ENCODE data around the gene RTN4RL2. TPM values are rescaled to one million over a fixed set of nuclear protein-coding genes. Genes with fewer than 3 reads are reported as not detected.

Gene RTN4RL2
- total RNA-seq, 1 experiment from 2014 or later, result 4.6 TPM

DNA sequence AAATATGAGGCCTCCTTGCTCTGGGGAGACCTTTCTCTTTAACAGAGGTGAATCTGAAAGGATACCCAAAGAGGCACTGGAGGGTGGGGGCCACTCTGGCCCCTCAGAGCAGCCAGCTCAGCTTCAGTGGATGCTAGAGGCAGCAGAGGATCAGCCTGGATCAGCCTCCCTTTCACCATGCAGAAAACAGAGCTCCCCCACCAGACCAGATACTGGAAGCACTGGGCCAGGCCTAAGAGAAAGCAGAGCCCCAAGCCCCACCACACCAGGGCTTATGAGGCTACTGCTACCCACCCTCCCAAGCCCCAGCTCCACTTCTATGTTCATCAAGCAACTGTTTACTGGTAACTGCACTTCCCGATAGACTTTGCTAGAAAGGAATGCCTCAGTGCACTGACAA lies 29.4 kb upstream of the RTN4RL2 start:
- intact Hi-C loops (cut with micrococcal nuclease; ENCODE audit: unreplicated experiment), result no loop called here
- no peaks in the 10 kb centered on the region for H3K9me3 ChIP-seq (ENCODE audit: insufficient read depth, low read depth)
- no peak overlapping the region for H3K27ac ChIP-seq
- ChIA-PET CTCF (no interaction called here), POLR2A (ENCODE audit: unreplicated experiment) (no interaction called here)
- peaks cover 8% of the 10 kb centered on the region for H3K79me2 ChIP-seq (ENCODE audit: low read depth)
- TF ChIP-seq EZH2 (IDR thresholded peaks at IDR 0.05; ENCODE audit: low read depth), result no peak
- TF ChIP-seq, protein P1, sequence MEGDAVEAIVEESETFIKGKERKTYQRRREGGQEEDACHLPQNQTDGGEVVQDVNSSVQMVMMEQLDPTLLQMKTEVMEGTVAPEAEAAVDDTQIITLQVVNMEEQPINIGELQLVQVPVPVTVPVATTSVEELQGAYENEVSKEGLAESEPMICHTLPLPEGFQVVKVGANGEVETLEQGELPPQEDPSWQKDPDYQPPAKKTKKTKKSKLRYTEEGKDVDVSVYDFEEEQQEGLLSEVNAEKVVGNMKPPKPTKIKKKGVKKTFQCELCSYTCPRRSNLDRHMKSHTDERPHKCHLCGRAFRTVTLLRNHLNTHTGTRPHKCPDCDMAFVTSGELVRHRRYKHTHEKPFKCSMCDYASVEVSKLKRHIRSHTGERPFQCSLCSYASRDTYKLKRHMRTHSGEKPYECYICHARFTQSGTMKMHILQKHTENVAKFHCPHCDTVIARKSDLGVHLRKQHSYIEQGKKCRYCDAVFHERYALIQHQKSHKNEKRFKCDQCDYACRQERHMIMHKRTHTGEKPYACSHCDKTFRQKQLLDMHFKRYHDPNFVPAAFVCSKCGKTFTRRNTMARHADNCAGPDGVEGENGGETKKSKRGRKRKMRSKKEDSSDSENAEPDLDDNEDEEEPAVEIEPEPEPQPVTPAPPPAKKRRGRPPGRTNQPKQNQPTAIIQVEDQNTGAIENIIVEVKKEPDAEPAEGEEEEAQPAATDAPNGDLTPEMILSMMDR (conservative IDR thresholded peaks at IDR 0.05), result no peak
- BruUV-seq (replicated peaks), result no TSS peak
- peaks cover 57% of the 10 kb centered on the region for H3K4me1 ChIP-seq (replicated peaks; ENCODE audit: insufficient read depth)
- peaks cover 46% of the 10 kb centered on the region for H3F3A ChIP-seq (ENCODE audit: insufficient read depth, low read depth)
- no peak overlapping the region for H3K4me3 ChIP-seq
- H3K36me3 ChIP-seq (ENCODE audit: low read depth), result no peaks in the 10 kb centered on the region
- no peak overlapping the region for H3K4me2 ChIP-seq
- DNase-seq, result no peak
- H4K20me1 ChIP-seq (ENCODE audit: insufficient read depth), result no peaks in the 10 kb centered on the region
- H2AFZ ChIP-seq, result no peak overlapping the region
- H3K9me2 ChIP-seq (ENCODE audit: insufficient read depth), result no peaks in the 10 kb centered on the region
- H3K27me3 ChIP-seq (ENCODE audit: insufficient read depth, low read depth), result no peaks in the 10 kb centered on the region

DNA sequence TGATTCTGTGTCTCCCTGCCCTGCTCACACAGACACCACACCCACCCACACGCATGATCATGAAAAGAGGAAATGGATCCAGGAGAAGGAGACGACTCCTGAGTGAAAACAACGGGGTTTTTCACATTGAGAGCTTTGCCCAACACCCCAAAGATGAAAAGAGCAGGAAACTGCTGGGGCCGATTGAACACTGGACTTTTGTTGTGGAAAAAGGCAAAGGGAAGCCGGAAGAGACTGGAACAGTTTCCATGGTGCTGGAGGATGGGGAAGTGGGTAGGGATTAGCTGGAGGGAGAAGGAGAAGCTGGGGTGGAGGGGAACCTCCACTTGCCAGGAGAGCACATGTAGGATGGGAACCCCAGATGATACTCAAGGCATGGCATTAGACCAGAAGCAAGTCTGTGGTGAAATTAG lies 28.2 kb upstream of the RTN4RL2 start:
- ChIA-PET POLR2A (ENCODE audit: unreplicated experiment) (no interaction called here), CTCF (interaction anchor here (0.6 kb wide), 2 partner anchors 218 to 319 kb away, joined by 3 to 4 read pairs; partner anchors contain the start of gene YPEL4)
- no peak overlapping the region for H2AFZ ChIP-seq

DNA sequence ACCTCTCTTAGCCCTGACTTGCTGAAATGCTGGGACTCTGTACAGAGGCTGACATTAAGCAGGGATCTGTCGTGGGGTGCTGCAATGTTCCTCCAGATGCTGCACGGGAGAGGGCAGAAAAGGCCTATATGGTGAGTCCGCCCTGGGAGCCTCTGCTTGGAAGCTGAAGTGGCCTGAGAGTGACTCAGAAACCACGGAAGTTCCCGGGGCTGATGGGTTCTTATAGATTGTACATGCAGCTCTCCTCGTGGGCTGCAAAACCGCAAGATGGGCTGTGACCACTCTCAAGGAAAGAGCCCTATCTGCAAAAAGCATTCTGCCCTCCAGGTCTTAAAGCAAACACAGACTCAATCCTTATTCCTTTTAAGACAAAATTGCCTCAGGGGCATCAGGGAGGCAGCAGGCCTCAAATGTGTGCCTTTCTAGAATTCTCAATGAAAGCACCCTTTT lies 27.6 kb upstream of the RTN4RL2 start:
- Histone ChIP-seq H3K27me3 (ENCODE audit: insufficient read depth, low read depth) (no peaks in the 10 kb centered on the region), H3K9me3 (ENCODE audit: insufficient read depth, low read depth) (no peaks in the 10 kb centered on the region), H2AFZ (no peak overlapping the region), H3K79me2 (ENCODE audit: low read depth) (no peaks in the 10 kb centered on the region), H3F3A (ENCODE audit: insufficient read depth, low read depth) (peaks cover 30% of the 10 kb centered on the region), H3K4me1 (replicated peaks; ENCODE audit: insufficient read depth) (peaks cover 44% of the 10 kb centered on the region), H3K9me2 (ENCODE audit: insufficient read depth) (no peaks in the 10 kb centered on the region), H3K27ac (no peak overlapping the region; the same call in 1 of the 2 replicates), H3K4me2 (peak overlapping the region; percentile 5; the same call in 1 of the 2 replicates), H3K36me3 (ENCODE audit: low read depth) (no peaks in the 10 kb centered on the region), H3K4me3 (no peak overlapping the region), H4K20me1 (ENCODE audit: insufficient read depth) (no peaks in the 10 kb centered on the region)
- ChIA-PET CTCF (interaction anchor here (0.6 kb wide), 1 partner anchor 320 kb away, joined by 3 read pairs; no protein-coding TSS in a partner anchor), POLR2A (ENCODE audit: unreplicated experiment) (no interaction called here)
- peak; percentile 19 to 69 for DNase-seq
- BruUV-seq (replicated peaks), result no TSS peak
- intact Hi-C loops (cut with micrococcal nuclease; ENCODE audit: unreplicated experiment), result no loop called here
- TF ChIP-seq, protein P1 (conservative IDR thresholded peaks at IDR 0.05), result no peak
- no peak for TF ChIP-seq EZH2 (IDR thresholded peaks at IDR 0.05; ENCODE audit: low read depth)

More for the DNA sequence above, 28.2 kb upstream of the RTN4RL2 start:
- TF ChIP-seq, protein P1 (conservative IDR thresholded peaks at IDR 0.05), result no peak
- no peak for TF ChIP-seq EZH2 (IDR thresholded peaks at IDR 0.05; ENCODE audit: low read depth)
- BruUV-seq (replicated peaks), result no TSS peak
- no peak for DNase-seq
- Histone ChIP-seq H3K79me2 (ENCODE audit: low read depth) (no peaks in the 10 kb centered on the region), H3K4me3 (no peak overlapping the region), H3K9me2 (ENCODE audit: insufficient read depth) (no peaks in the 10 kb centered on the region), H3F3A (ENCODE audit: insufficient read depth, low read depth) (peaks cover 35% of the 10 kb centered on the region), H3K4me2 (0 out of 2 replicates have a peak overlapping the region, but pooled peaks have one; percentile 5), H3K27me3 (ENCODE audit: insufficient read depth, low read depth) (no peaks in the 10 kb centered on the region), H3K9me3 (ENCODE audit: insufficient read depth, low read depth) (no peaks in the 10 kb centered on the region), H4K20me1 (ENCODE audit: insufficient read depth) (no peaks in the 10 kb centered on the region), H3K36me3 (ENCODE audit: low read depth) (no peaks in the 10 kb centered on the region), H3K27ac (no peak overlapping the region), H3K4me1 (replicated peaks; ENCODE audit: insufficient read depth) (peaks cover 50% of the 10 kb centered on the region)
- intact Hi-C loops (cut with micrococcal nuclease; ENCODE audit: unreplicated experiment), result no loop called here

Data from PC-9 (cell line).